NOMO-1 (cell line): ENCODE measurements around the gene FOXA1.

Experiments
- DNase-seq, 2 experiments: peaks; one replicate each; lab custom pipeline; 2025; ENCODE audit not compliant: unreplicated experiment in 2 of 2; lab: John Stamatoyannopoulos, UW

Gene FOXA1

DNA sequence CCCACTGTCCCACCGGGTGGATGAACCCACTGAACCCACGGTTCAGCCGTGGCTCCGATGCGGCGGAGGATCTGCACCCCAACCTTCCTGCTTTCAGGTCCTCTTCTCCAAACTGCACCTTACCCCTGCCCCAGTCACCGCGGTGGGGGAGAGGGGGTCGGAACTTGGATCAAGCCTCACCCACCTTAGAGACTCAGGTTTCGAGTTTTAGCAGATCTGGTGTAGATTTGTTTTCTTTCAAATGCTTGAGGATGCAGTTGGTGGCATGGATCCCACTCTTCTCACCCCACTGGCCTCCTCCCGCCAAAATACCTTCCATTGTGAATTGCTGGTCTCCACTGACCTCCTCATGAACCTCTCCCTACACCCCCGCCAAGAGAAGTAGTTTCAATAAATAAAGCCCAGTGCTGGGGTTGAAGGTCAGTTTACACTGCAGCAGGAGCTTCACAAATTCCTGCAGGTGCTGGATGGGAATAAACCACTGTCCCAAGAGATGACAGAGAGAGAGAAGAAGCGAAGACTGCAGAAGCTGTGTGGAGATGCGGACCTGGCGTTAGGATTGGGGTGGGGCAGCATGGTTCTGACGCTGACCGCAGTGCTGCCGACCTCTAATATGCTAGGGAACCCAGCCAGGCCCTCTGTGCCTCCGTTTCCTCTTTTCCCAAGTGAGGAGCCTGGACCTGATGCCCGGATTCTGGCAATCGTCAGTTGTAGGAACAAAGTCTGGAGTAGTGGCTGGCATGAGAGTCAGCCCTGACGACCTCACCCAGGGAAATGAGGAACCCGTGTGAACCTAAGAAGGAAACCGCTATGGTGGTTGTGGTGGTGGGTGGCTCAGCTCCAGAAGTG, 7.8 kb upstream of the FOXA1 start:
- DNase-seq, result no peak

DNA sequence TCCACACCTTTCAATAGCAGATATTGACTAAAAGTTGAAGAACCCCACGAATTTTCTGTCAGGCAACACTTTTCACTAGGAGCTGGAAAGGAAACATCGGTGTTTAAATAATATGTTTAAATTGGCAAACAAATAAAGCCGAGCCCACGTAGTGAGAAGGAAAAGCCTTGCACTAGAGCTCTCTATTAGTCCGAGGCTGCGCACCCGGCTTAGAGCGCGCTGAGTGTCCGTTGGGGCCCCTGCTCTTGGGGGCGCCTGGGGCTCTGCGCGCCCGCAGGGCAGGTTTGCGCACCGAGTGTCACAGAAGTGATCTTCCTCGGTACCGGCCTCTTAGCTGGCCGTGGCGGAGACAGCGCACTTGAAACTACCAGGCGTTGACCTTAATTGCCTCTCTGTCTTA, 6.8 kb upstream of the FOXA1 start:
- DNase-seq, result no peak

DNA sequence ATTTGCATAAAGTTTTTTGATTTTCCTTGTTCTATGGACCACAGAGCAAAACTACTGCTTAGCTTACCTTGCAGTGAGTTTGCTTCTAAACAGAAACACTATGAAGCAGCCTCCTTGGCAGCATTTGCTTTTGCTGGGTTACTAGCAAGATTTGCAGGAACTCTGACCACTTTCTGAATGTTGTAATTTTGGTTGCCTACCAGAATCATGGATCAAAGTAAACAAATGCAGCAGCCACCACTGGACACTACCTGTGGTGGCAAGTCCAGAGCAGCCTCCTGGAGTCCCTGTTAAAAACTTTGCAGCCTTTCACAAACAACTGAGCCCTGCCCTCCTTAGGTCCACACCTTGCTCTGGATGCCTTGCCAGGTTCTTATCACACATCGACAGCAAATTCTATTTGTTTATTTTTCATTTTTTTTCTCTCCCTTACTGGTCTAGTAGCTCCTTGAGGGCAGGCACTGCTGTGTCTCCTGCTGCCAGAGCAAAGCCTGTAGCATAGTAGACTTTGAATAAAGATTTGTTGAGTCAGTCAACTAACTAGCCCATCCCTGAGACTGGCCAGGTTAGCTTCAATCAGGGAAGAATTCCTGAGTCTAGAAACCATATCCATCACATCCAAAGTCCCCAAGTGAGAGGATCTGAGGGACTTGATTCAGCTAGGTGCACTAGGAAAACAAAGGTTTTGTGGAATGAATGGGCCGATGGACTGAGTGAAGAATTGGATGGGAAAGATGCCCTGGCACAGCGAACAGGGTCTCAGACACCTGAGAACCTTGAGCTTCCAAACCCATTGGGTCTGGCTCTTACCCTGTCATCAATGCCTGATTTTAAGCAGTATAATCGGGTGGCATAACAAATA, 6.1 kb upstream of the FOXA1 start:
- DNase-seq, result no peak

DNA sequence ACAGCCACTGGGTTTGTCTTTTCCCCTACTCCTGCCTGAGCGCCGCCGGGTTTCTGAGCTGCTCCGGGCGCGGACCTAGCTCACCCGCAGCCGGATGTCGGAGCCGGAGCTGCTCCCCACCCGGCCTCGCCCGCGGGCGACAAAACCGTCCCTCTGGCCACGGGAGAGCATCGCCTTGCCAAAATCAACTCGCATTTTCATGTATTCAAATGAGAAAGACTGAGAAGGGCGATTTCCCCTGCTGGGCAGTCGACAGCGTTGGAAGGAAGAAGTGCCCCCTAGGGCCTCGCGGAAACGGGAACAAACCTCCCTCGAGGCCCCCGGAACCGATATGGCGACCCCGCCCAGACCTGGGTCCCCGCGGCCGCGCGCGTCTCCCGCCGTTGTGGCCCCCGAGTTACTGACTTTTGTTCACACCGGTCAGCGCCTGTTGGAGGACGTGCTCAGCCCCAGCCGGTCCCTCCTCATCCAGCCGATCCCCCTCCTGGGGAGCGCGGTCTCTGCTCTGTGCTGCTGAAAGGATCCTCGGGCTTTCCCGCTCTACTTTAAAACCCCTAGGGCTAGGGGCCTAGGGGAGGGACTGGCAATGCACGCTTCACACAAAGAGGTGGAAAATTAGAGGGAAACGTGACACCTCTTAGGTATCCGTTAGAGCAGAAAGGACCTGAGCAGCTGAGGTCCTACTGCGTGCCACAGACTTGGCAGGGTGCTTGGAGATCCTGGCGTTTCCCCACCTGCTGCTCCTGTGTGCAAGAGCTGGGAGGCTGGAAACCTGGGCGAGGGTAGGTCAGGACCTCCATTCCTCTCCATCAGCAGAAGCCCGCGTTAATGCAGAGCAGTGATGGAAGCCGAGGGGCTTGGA, 4.7 kb upstream of the FOXA1 start:
- no peak for DNase-seq

DNA sequence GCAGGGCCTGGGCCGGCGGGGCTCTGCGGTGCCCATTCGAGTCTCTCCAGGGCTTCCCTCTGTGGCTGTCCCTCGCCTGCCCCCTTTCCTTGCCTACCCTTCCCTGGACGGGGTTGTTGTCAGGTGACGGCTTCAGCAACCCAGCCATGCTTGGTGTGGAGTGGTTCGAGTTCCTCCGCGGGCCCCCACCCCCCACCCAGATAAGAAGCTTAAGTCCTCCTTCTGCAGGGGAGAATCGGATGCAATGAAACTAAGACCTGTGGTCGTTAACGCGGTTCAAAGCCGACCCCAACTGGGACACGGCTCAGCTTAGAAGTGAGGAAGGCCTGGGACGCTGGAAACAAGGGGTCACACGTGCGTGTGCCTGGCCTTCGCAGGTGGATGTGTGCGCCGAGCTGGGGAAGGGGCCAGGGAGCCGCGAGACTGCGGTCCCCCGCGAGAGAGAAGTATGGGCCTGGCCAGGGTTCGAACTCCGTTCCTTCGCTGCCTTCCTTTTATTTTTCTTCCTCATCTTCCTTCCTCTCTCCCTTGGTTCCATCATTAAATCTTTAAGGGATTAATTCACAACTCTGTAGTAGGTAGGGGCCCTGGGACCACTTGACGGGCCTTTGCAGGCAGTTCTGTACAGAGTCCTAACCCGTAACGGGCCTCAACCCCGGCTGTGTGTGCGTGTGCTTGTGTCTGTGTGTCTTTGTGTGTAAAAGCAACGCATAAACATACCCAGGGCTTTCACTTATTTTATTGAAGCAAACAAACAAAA, 3.9 kb upstream of the FOXA1 start:
- DNase-seq, result no peak

DNA sequence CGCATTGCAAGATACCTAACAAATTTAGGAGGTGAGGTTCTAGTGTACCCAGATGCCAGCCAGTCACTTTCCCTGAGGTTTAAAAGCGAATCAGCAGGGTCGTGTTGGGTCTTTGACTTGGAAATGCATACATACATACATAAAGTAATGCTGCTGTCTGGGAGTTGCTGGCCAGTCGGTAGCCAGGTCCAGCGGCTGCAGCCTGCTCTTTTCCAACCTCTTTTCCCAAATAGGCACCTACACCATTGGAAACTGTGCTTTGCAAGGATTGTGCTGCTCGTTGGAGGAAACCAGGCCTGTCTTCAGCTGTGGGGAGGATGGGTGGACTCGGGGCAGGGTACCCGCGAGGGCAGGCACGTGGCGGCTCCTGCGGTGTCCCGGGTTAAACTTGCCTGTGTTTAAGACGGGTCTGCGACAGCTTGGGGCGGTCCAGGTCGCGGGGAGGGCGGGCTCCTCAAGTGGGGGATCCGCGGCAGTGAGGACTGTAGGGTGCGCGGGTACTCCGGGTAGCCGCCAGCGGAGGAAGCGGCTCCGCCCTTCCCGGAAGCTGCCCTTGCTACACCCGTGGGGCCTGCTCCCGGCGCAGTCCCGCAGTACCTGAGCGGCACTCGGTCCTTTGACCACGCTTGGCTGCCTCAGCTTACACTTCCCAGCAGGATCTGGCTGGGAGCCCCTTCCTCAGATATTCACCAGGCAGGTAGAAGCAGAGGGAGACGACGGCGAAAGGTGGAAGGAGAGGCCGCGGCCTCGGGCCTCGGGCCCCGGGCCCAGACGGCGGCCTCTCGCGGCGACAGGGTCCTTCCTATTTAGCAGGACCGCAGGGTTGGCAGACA, 3.1 kb upstream of the FOXA1 start:
- DNase-seq, result no peak

DNA sequence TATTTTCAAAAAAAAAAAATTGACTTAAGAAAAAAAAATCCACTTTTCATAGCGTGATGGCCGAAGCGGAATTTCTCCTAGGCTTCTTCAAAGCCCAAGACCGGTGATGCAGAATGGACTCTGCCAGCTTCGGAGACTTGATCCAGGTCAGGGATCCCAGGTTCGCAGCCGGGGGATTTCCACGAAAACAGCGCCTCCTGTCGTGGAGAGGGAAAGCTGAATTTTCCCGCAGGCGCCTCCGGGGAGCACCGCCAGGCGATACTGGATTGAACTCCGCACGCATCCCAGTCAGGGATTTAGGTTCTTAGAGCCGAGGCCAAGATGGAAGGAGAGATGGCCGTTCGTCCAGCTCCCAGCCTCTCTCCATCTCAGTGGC, 2.5 kb upstream of the FOXA1 start:
- no peak for DNase-seq

DNA sequence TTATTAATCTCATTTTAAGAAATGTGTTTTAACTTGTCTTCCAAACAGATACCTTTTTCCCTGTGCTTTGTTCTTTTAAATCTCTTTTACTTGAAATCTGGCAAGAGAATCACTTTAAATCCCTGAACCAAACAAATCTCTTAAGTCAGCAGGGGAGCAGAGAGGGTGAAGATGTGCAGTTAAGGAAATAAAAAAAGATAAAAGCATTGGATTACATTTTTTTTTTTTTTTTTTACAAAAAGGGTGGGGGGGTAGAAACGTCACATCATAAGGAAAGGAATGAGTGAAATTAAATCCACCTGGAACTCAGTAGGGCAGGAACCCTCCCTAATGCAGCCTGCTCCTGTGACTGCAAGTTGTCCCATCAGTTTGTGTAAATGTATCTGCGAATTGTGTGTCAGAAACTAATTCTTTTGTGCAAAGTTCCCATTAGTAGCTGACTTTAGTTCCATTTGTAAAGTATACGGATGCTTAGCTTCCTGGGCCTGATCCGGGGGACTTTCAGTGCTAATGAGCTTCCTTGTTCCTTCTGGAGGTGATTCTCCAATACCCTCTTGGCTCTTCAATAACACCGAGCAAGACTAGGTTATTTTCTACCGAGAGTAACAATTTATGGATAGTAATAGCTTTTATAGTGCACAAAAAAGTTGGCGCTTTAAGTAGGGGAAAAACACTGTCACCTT, 1.9 kb upstream of the FOXA1 start:
- DNase-seq, result no peak

DNA sequence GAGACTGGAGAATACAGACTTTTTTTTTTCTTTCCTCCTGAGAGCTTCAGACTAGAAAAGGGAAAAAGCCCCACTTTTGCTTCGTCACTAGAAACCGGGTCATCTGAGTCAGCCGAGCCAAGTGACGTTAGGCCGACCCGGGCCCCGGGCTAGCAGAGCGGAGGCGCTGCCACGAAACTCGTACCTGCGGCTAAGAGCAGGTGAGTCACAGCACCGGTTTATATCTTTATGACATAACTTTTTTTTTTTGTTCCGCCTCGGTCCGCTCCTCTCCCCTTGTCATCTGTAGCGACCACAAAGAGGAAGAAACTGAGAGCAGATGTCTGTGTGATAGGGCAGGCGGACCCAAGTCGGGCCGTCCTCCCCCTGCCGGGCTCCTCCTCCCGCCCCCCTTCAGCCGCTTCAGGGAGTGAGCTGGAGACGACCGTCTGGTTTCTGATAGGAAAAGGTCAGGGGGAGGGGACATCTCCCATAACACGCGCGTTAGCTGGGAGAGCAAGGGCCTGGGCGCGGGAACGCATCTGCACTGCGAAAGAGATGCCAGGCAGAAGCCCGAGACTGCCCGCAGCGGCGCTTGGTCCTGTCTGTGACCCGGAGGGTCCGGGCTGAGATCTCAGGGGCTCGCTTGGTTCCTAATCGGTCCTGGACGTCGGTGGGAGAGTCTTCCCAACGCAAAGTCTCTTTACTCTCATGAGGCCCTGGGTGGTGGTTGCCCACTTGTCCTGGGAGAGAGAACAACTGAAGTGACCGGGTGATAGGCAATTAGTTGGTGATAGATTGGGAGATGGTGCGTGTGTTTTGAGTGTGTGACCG, 966 bp upstream of the FOXA1 start:
- peak; percentile 67 to 77 for DNase-seq

DNA sequence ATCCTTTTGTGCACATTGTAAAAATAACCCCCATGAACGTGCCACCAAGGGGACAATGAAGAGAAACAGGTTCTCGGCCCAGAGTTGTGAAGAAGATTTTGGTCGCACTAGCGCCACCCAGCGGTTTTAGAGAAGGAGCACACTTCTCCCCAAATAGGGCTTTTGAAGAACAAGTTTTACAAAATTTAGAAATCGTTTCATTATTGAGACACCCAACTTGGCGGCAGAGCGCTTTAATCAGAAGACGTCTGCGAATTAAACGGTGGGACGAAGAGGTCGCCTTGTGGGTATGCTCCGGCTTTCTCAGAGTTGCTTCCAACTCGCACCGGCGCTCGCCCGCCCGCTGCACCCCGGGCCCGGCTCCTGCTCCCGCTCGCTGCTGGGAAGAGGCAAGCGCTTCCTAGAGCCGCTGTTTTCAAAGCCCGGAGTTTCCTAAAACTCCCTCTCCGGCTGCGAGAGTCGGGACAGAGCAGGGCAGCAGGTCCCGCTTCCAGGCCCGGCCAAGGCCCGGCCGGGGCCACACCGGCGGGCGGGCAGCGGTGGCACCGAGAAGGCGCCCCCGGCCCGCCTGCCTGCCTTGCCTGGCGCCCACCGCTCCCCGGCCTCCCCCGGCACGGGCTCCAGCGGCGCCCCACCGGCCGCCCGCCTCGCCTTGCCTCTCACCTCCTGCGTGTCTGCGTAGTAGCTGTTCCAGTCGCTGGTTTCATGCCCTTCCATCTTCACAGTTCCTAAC, 645 bp downstream of the FOXA1 start:
- peak; percentile 61 to 67 for DNase-seq

DNA sequence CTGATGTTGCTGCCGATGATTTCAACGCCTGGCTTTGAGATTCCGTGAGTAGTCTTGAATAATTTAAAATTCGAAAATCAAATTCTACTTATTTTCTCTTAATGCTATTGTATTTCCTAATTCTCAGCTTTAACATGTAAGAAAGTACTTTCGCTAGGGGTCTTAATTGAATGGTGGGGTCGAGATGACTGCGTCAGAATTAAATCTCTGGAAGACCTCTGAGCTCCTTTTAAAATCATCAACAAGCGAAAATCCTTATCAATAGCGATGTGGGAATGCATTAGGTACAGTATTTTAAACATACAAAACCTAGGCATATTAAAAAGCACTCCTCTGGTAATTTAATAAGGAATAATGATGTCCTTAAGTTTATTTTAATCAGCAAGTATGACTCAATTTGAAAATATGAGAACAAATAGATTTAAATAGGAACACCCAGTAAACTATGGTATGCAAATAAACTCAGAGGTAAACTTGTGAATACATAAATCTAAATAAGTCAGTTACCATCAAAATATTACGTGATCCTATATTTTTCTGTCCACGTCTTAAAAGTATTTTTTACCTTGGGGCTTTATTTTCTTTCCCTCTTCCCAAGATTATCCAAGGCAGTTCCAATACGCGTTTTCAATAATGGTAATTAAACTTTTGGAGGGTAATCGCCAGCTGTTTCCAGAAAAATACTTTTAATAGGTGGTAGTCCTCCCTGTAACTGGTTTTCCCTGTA, 1.4 kb downstream of the FOXA1 start:
- no peak for DNase-seq

DNA sequence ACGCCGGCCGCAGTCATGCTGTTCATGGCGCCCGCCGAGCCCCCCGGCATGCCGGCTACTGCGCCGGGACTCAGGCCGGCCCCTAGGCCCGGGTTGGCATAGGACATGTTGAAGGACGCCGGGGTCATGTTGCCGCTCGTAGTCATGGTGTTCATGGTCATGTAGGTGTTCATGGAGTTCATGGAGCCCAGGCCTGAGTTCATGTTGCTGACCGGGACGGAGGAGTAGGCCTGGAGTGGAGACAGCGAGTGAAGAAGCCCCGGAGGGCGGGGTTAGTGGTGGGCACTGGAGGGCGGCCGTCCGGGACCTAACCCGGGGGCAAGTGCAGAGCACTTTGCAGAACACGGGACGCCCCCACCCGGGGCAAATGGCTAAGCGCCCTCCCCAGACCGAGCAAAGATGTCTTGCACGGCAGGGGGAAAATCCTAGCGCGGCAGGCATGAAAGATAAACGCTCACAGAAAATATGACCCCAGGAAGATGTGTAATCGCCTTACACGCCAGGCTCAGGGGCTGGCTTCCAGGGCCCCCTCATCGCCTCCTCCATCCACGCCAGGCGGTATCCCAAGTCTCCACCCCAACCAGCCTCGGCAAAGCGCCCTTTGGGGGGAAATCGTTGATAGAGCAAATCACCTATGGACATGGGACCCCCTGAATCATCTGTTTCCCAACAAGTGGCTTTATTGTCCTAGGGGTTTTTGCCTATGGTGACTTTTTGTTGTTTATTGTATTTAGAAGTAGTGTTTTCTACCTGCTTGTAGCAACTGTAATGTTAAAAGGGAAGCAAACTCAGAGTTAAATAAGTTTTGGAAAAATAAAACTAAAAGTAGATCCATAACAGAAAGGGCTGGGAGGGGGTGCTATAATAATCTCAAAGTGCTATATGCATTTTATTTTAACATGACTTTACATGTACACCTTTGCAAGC, 2.3 kb downstream of the FOXA1 start:
- DNase-seq, result no peak

DNA sequence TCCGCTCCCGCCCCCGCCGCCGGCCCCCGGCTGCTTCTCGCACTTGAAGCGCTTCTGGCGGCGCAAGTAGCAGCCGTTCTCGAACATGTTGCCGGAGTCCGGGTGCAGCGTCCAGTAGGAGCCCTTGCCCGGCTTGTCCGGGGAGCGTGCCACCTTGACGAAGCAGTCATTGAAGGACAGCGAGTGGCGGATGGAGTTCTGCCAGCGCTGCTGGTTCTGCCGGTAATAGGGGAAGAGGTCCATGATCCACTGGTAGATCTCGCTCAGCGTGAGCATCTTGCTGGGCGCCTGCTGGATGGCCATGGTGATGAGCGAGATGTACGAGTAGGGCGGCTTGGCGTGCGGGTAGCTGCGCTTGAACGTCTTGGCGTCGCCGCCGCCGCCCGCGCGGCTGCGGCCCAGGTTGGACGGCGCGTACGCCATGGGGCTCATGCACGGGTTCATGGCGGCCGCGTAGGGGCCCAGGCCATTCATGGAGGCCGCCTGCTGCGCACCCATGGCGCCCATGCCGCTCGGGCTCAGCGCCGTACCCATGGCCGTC, 3.0 kb downstream of the FOXA1 start:
- no peak for DNase-seq

DNA sequence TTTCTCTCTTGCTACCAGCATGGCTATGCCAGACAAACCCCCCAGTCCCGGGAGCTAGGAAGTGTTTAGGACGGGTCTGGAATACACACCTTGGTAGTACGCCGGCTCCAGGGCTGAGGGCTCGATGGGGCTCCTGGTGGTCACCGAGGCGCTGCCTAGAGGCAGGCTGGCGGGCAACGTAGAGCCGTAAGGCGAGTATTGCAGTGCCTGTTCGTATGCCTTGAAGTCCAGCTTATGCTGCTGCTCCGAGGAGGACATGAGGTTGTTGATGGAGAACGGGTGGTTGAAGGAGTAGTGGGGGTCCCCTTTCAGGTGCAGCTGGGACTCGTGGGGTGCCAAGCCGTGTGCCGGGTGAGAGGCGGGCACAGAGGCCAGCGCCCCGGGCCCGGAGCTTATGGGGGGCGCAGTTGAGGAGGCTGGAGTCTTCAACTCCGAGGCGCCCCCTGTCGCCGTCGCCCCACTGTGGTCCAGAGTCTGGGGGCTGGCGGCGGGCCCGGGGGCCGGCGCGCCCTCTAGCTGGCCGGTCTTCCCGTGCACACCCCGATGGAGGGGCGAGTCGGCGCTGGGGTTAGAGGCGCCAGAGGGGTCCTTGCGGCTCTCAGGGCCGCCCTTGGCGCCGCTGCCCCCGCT, 3.6 kb downstream of the FOXA1 start:
- no peak for DNase-seq
